Karpas-422 (cell line): ENCODE results near the gene LARGE1. TPM values are rescaled to one million over a fixed set of nuclear protein-coding genes. Genes with fewer than 3 reads are reported as not detected.

Experiments used
- DNase-seq: peaks from one replicate; pipeline ENCODE4 v3.0.0-alpha.2; 2015
- H2AFZ ChIP-seq: fragments of 200-600 bp; sonication (generic); 2 replicates; pipeline ENCODE4 v1.6.1; 2014; ENCODE audit warnings: antibody characterized with exemption, low read length, mixed read lengths
- H3K27ac ChIP-seq: fragments of 200-600 bp; sonication (generic); 2 replicates; pipeline ENCODE4 v1.5.1; 2014; ENCODE audit warnings: mild to moderate bottlenecking, low read length, moderate library complexity
- H3K27me3 ChIP-seq: fragments of 200-600 bp; sonication (generic); 2 replicates; pipeline ENCODE4 v1.6.1; 2014; ENCODE audit warnings: low read length, mixed read lengths
- H3K36me3 ChIP-seq: fragments of 200-600 bp; sonication (generic); 2 replicates; pipeline ENCODE4 v1.6.1; 2014; ENCODE audit warnings: low read length, mixed read lengths; ENCODE audit not compliant: insufficient read depth
- H3K4me1 ChIP-seq: fragments of 200-600 bp; sonication (generic); 2 replicates; pipeline ENCODE4 v1.6.1; 2014; ENCODE audit warnings: mild to moderate bottlenecking, low read length, mixed read lengths
- H3K4me2 ChIP-seq: fragments of 200-600 bp; sonication (generic); 2 replicates; pipeline ENCODE4 v1.6.1; 2014; ENCODE audit warnings: low read length, low read depth, mild to moderate bottlenecking; ENCODE audit not compliant: poor library complexity, severe bottlenecking
- H3K4me3 ChIP-seq: fragments of 200-600 bp; sonication (generic); 2 replicates; pipeline ENCODE4 v1.5.1; 2014; ENCODE audit warnings: mild to moderate bottlenecking, antibody characterized with exemption, low read length, mixed read lengths
- H3K79me2 ChIP-seq: fragments of 200-600 bp; sonication (generic); 2 replicates; pipeline ENCODE4 v1.6.1; 2014; ENCODE audit warnings: mild to moderate bottlenecking, low read length, mixed read lengths
- H3K9ac ChIP-seq: fragments of 200-600 bp; sonication (generic); 2 replicates; pipeline ENCODE4 v1.6.0; 2014; ENCODE audit warnings: low read length
- H3K9me2 ChIP-seq: fragments of 200-600 bp; sonication (generic), shearing (Covaris generic); replicated peaks from 2 replicates; pipeline ENCODE4 v1.6.0; 2014; ENCODE audit warnings: mild to moderate bottlenecking, low read length, moderate library complexity; ENCODE audit not compliant: insufficient read depth
- H3K9me3 ChIP-seq: fragments of 300-700, 200-600 bp; sonication (generic); 2 replicates; pipeline ENCODE4 v1.6.1; 2014; ENCODE audit warnings: low read length, mixed read lengths
- H4K20me1 ChIP-seq: fragments of 200-600 bp; sonication (generic); 2 replicates; pipeline ENCODE4 v1.6.1; 2014; ENCODE audit warnings: mild to moderate bottlenecking, antibody characterized with exemption, low read length, low read depth; ENCODE audit not compliant: insufficient read depth
- total RNA-seq: library from RNA; depleted of rRNA; stranded (reverse); fragments of >200 nt; shearing (Covaris generic); gene quantifications from 2 replicates; pipeline ENCODE4 v1.2.3, GENCODE V29; 2014; ENCODE audit warnings: low replicate concordance

The LARGE1 gene
- total RNA-seq, 1 experiment from 2014 or later, result 0.15 TPM

DNA sequence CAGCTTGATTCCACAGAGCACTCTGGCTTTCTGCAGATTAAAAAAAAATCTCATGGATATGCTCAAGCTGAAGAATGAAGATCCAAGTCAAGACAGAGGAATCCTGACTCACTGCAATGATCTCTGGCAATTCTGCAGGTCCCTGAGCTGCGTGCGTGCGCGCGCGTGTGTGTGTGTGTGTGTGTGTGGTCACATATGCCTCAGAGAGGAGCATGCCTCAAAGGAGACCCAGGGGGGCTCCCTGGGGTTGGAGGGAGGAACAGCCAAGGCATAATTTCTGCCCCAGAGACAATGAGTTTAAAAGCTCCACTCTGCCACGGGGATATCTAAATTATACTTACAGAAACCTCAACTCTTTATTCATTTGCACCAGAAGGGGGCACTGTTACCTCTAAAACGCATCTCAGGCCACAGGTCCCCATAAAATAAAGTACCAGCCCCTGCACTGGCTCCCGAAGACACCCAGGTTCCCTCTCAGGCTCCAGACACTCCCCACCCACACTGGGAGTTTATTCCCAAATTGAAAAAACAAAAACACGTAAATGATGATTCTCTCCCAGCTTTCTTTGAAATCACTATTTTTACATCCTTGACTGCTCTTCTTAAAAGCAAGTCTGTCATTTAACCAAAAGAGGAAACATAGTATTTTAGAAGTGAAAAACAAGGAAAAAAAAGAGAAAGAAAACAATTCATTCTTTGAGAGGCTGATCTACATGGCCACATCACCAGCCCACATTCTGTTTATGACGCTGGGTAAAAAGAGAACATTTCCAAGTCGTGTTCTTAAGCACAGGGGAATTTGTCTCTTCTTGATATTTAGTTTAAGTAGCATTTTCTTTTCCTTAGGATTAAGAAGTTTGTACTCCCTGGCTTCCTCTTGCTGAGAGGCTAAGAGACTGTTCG, 401.0 kb downstream of the LARGE1 start:
- H3K4me1 ChIP-seq, result peaks cover 12% of the 10 kb centered on the region
- no peaks in the 10 kb centered on the region for H3K36me3 ChIP-seq
- H3K4me3 ChIP-seq, result no peak overlapping the region
- H2AFZ ChIP-seq, result no peak overlapping the region
- H4K20me1 ChIP-seq, result no peaks in the 10 kb centered on the region
- H3K27me3 ChIP-seq, result peaks cover 6% of the 10 kb centered on the region; the same call in 1 of the 2 replicates
- no peak overlapping the region for H3K4me2 ChIP-seq
- H3K9ac ChIP-seq, result no peak overlapping the region
- no peak overlapping the region for H3K27ac ChIP-seq
- peaks cover 5% of the 10 kb centered on the region for H3K9me3 ChIP-seq
- no peaks in the 10 kb centered on the region for H3K79me2 ChIP-seq
- H3K9me2 ChIP-seq, result no peaks in the 10 kb centered on the region
- DNase-seq, result peak; percentile 89

- DNase-seq, result no peak
- Histone ChIP-seq H3K4me1 (peaks cover 12% of the 10 kb centered on the region), H3K9ac (no peak overlapping the region), H4K20me1 (no peaks in the 10 kb centered on the region), H3K27ac (no peak overlapping the region), H3K9me3 (peaks cover 5% of the 10 kb centered on the region), H3K9me2 (no peaks in the 10 kb centered on the region), H3K79me2 (no peaks in the 10 kb centered on the region), H3K4me2 (no peak overlapping the region), H3K36me3 (no peaks in the 10 kb centered on the region), H3K4me3 (no peak overlapping the region), H3K27me3 (peaks cover 6% of the 10 kb centered on the region; the same call in 1 of the 2 replicates), H2AFZ (no peak overlapping the region)
These were observed 401.9 kb downstream of the LARGE1 start for GRCh38 chr22:33518405-33518804.

- DNase-seq, result no peak
- no peak overlapping the region for H3K4me2 ChIP-seq
- peaks cover 12% of the 10 kb centered on the region for H3K4me1 ChIP-seq
- H3K9ac ChIP-seq, result no peak overlapping the region
- no peak overlapping the region for H3K4me3 ChIP-seq
- no peaks in the 10 kb centered on the region for H3K36me3 ChIP-seq
- H3K9me2 ChIP-seq, result no peaks in the 10 kb centered on the region
- no peak overlapping the region for H2AFZ ChIP-seq
- no peaks in the 10 kb centered on the region for H3K27me3 ChIP-seq
- no peak overlapping the region for H3K27ac ChIP-seq
- no peaks in the 10 kb centered on the region; the same call in 1 of the 2 replicates for H3K9me3 ChIP-seq
- no peaks in the 10 kb centered on the region for H3K79me2 ChIP-seq
- H4K20me1 ChIP-seq, result no peaks in the 10 kb centered on the region
These were observed 404.5 kb downstream of the LARGE1 start for GRCh38 chr22:33515795-33516194.

DNA sequence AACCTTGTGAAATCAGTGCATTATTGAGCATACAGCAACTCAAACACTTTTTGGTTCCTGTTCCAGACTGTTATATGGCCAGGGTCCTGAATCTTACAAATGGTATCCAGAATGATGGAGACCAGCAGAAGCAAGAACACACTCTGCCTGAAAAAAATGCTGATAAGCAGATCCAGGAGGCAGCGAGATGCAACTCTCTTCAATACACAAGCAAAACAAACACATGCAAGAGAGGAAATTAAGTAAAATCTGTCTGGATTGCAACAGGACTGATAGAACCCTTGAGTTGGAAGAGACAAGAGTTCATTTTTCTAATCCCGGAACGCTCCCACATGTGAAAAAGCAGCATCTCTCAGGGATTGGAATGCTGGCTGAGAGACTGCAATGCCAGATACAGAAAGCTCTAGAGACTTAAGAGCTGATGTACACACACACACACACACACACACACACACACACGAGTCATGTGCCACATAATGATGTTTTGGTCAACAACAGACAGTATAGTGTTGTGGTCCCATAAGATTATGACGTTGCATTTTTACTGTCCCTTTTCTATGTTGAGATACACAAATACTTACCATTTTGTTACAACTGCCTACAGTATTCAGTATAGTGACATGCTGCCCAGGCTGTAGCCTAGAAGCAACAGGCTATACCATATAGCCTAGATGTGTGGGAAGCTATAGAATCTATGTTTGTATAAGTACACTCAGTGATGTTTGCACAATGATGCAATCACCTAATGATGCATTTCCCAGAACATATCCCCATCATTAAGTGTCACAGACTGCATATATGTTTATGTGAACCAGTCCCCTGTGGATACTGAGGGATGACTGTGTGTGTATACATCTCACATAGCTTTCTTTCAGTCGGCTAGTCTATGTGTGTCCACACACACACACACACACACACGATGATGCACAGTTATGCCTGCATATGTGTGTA, 406.6 kb downstream of the LARGE1 start:
- Histone ChIP-seq H3K9ac (no peak overlapping the region), H3K4me1 (no peaks in the 10 kb centered on the region), H2AFZ (no peak overlapping the region), H3K9me3 (no peaks in the 10 kb centered on the region), H3K9me2 (no peaks in the 10 kb centered on the region), H3K4me2 (no peak overlapping the region), H3K27ac (no peak overlapping the region), H3K27me3 (no peaks in the 10 kb centered on the region), H3K36me3 (no peaks in the 10 kb centered on the region), H3K4me3 (no peak overlapping the region), H3K79me2 (no peaks in the 10 kb centered on the region), H4K20me1 (no peaks in the 10 kb centered on the region)
- no peak for DNase-seq

DNA sequence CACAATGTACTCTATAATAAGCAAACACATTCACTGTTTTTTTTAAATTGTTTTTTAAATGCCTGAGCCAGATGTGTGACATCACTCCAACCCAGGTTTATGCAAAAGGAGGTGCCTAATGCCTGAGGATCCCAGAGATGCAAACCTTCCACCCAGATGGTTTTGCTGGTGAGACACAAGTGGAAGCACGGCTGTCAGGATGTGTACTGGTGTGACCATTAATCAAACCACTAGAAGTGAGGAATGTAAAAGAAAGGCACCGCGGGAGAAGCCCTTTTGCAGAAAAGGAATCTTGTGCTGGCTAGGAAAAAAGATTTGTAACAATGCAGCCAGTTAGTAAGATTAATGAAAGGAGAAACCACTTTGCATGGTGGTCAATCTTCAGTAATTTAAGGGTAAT, 407.4 kb downstream of the LARGE1 start:
- DNase-seq, result no peak
- H3K79me2 ChIP-seq, result no peaks in the 10 kb centered on the region
- no peak overlapping the region for H2AFZ ChIP-seq
- H3K27me3 ChIP-seq, result no peaks in the 10 kb centered on the region
- no peak overlapping the region for H3K4me3 ChIP-seq
- no peaks in the 10 kb centered on the region for H3K9me2 ChIP-seq
- no peaks in the 10 kb centered on the region for H4K20me1 ChIP-seq
- H3K4me1 ChIP-seq, result no peaks in the 10 kb centered on the region
- no peaks in the 10 kb centered on the region for H3K36me3 ChIP-seq
- H3K4me2 ChIP-seq, result no peak overlapping the region
- no peak overlapping the region for H3K9ac ChIP-seq
- no peak overlapping the region for H3K27ac ChIP-seq
- H3K9me3 ChIP-seq, result no peaks in the 10 kb centered on the region

- DNase-seq, result no peak
- no peak overlapping the region for H3K9ac ChIP-seq
- H3K36me3 ChIP-seq, result no peaks in the 10 kb centered on the region
- H3K9me3 ChIP-seq, result no peaks in the 10 kb centered on the region
- H3K4me2 ChIP-seq, result no peak overlapping the region
- no peak overlapping the region for H2AFZ ChIP-seq
- H3K79me2 ChIP-seq, result no peaks in the 10 kb centered on the region
- H3K4me1 ChIP-seq, result no peaks in the 10 kb centered on the region
- H4K20me1 ChIP-seq, result no peaks in the 10 kb centered on the region
- H3K27ac ChIP-seq, result no peak overlapping the region
- H3K4me3 ChIP-seq, result no peak overlapping the region
- no peaks in the 10 kb centered on the region for H3K9me2 ChIP-seq
- H3K27me3 ChIP-seq, result no peaks in the 10 kb centered on the region
These were observed 409.8 kb downstream of the LARGE1 start for GRCh38 chr22:33510429-33510904.

DNA sequence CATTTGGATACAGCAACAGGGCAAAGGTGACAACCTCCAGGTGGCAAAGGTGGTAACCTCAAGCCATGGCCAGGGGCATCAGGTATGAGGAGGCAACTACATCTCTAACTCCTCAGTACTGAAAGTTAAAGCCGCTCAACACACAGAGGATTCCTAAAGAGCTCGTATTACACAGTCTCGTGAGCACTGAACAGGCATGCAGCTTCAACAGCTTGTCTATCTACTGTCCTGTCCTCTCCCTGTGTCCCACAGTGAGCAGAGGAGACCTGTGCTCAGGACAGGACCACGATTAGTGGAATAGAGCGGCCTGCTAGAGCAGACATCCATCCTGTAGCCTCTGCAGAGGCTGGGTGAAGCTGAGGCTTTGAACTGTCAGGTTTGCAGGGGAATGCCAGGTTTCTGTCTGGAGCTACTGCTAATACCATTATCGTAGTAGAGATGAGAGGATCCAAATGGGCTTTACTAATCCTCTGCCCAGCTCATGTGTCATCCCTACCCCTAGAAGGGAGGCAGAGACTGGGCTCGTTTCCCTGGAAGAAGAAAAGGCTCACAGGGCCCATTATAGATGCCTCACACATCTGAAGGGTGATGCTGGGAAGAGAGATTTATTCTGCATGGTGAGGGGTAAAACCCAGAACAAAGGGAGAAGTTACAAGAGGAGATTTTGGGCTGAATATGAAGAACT, 415.2 kb downstream of the LARGE1 start:
- Histone ChIP-seq H3K27me3 (no peaks in the 10 kb centered on the region), H3K79me2 (no peaks in the 10 kb centered on the region), H3K4me2 (no peak overlapping the region), H2AFZ (no peak overlapping the region), H3K9me3 (no peaks in the 10 kb centered on the region), H3K4me3 (no peak overlapping the region), H3K27ac (no peak overlapping the region), H3K4me1 (no peaks in the 10 kb centered on the region), H4K20me1 (no peaks in the 10 kb centered on the region), H3K36me3 (no peaks in the 10 kb centered on the region), H3K9me2 (no peaks in the 10 kb centered on the region), H3K9ac (no peak overlapping the region)
- DNase-seq, result no peak
